Activated T-cell treated with anti-CD3 and anti-CD28 coated beads, Interleukin-2, amount 50 U/mL, for 72 hours (primary cell): ENCODE data around the gene COL4A1. TPM values are rescaled to one million over a fixed set of nuclear protein-coding genes. Genes with fewer than 3 reads are reported as not detected.

ENCODE experiments used
- ATAC-seq, 2 donors: fragments of 150-1000 bp; cut with Tn5 transposase; replicated peaks in 1 of 2; 2 replicates each; pipeline ENCODE4 v1.10.0; 2021; ENCODE audit warnings: moderate library complexity in 2 of 2, mild to moderate bottlenecking in 1 of 2
- DNase-seq, 2 donors: peaks; one replicate each; pipeline ENCODE4 v3.0.0; 2021 to 2022; ENCODE audit warnings: mixed read lengths in 1 of 2
- H3K27ac Mint-ChIP-seq: one replicate; pipeline ENCODE4 v1.8.0; 2022; ENCODE audit warnings: mild to moderate bottlenecking, moderate library complexity, mixed read lengths
- H3K27me3 Mint-ChIP-seq: one replicate; pipeline ENCODE4 v1.8.0; 2022; ENCODE audit warnings: low read depth, mixed read lengths
- H3K36me3 Mint-ChIP-seq, 2 donors: one replicate each; pipeline ENCODE4 v1.8.0; 2022; ENCODE audit warnings: mixed read lengths in 2 of 2, mild to moderate bottlenecking in 1 of 2; ENCODE audit not compliant: insufficient read depth in 2 of 2
- H3K4me1 Mint-ChIP-seq: one replicate; pipeline ENCODE4 v1.8.0; 2022; ENCODE audit warnings: low read depth, mixed read lengths
- H3K4me3 Mint-ChIP-seq, 2 donors: one replicate each; pipeline ENCODE4 v1.8.0; 2022; ENCODE audit warnings: mild to moderate bottlenecking in 2 of 2, mixed read lengths in 2 of 2, moderate library complexity in 2 of 2
- H3K9me3 Mint-ChIP-seq, 2 donors: one replicate each; pipeline ENCODE4 v1.8.0; 2022; ENCODE audit warnings: mixed read lengths in 2 of 2
- total RNA-seq, 2 donors: library from RNA; stranded (reverse); gene quantifications; one replicate each; pipeline ENCODE4 v1.2.3, GENCODE V29; 2022

COL4A1 gene
- total RNA-seq, 2 donors from 2014 or later = 0.19 TPM; not detected in 1

GRCh38 chr13:110242615-110243014, 64.3 kb downstream of the COL4A1 start:
- H3K27ac Mint-ChIP-seq = no peak overlapping the region
- H3K4me1 Mint-ChIP-seq = no peaks in the 10 kb centered on the region
- DNase-seq (no peak), ATAC-seq (no peak)
- no peaks in the 10 kb centered on the region for H3K36me3 Mint-ChIP-seq
- no peaks in the 10 kb centered on the region for H3K9me3 Mint-ChIP-seq
- peaks cover 25% of the 10 kb centered on the region for H3K27me3 Mint-ChIP-seq
- H3K4me3 Mint-ChIP-seq = no peak overlapping the region

- ATAC-seq (no peak), DNase-seq (no peak)
- Mint-ChIP-seq H3K27me3 (peaks cover 26% of the 10 kb centered on the region), H3K36me3 (no peaks in the 10 kb centered on the region), H3K27ac (no peak overlapping the region), H3K4me3 (no peak overlapping the region), H3K9me3 (no peaks in the 10 kb centered on the region), H3K4me1 (no peaks in the 10 kb centered on the region)
These were observed 66.0 kb downstream of the COL4A1 start for GRCh38 chr13:110240943-110241342.

- Mint-ChIP-seq H3K4me3 (no peak overlapping the region), H3K27me3 (peaks cover 26% of the 10 kb centered on the region), H3K4me1 (no peaks in the 10 kb centered on the region), H3K36me3 (no peaks in the 10 kb centered on the region), H3K9me3 (no peaks in the 10 kb centered on the region), H3K27ac (no peak overlapping the region)
- no peak for ATAC-seq
- no peak for DNase-seq
These were observed 66.6 kb downstream of the COL4A1 start for GRCh38 chr13:110240352-110240751.

GRCh38 chr13:110239280-110240125, 67.5 kb downstream of the COL4A1 start:
- H3K27ac Mint-ChIP-seq = no peak overlapping the region
- H3K9me3 Mint-ChIP-seq = no peaks in the 10 kb centered on the region
- no peak overlapping the region for H3K4me3 Mint-ChIP-seq
- DNase-seq = no peak
- H3K36me3 Mint-ChIP-seq = no peaks in the 10 kb centered on the region
- ATAC-seq = no peak
- no peaks in the 10 kb centered on the region for H3K4me1 Mint-ChIP-seq
- H3K27me3 Mint-ChIP-seq = peaks cover 26% of the 10 kb centered on the region

- Mint-ChIP-seq H3K27ac (no peak overlapping the region), H3K27me3 (peaks cover 31% of the 10 kb centered on the region), H3K4me3 (no peak overlapping the region), H3K4me1 (no peaks in the 10 kb centered on the region), H3K36me3 (no peaks in the 10 kb centered on the region), H3K9me3 (no peaks in the 10 kb centered on the region)
- no peak for DNase-seq
- no peak for ATAC-seq
These were observed 68.2 kb downstream of the COL4A1 start for GRCh38 chr13:110238818-110239195.

- H3K9me3 Mint-ChIP-seq = no peaks in the 10 kb centered on the region
- DNase-seq = no peak
- H3K4me1 Mint-ChIP-seq = no peaks in the 10 kb centered on the region
- no peaks in the 10 kb centered on the region for H3K36me3 Mint-ChIP-seq
- ATAC-seq = no peak
- H3K27ac Mint-ChIP-seq = no peak overlapping the region
- no peak overlapping the region for H3K4me3 Mint-ChIP-seq
- H3K27me3 Mint-ChIP-seq = peaks cover 36% of the 10 kb centered on the region
These were observed 68.8 kb downstream of the COL4A1 start for GRCh38 chr13:110237875-110238817.

GRCh38 chr13:110236831-110237261, 70.1 kb downstream of the COL4A1 start:
- Mint-ChIP-seq H3K27ac (no peak overlapping the region), H3K4me3 (no peak overlapping the region), H3K9me3 (no peaks in the 10 kb centered on the region), H3K27me3 (peaks cover 43% of the 10 kb centered on the region), H3K36me3 (no peaks in the 10 kb centered on the region), H3K4me1 (no peaks in the 10 kb centered on the region)
- DNase-seq (no peak), ATAC-seq (no peak)

GRCh38 chr13:110236431-110236830, 70.5 kb downstream of the COL4A1 start:
- Mint-ChIP-seq H3K4me1 (no peaks in the 10 kb centered on the region), H3K9me3 (no peaks in the 10 kb centered on the region), H3K27me3 (peaks cover 48% of the 10 kb centered on the region), H3K36me3 (no peaks in the 10 kb centered on the region), H3K4me3 (no peak overlapping the region), H3K27ac (no peak overlapping the region)
- DNase-seq = no peak
- no peak for ATAC-seq

- Mint-ChIP-seq H3K36me3 (no peaks in the 10 kb centered on the region), H3K27me3 (peaks cover 55% of the 10 kb centered on the region), H3K27ac (no peak overlapping the region), H3K4me1 (no peaks in the 10 kb centered on the region), H3K4me3 (no peak overlapping the region), H3K9me3 (no peaks in the 10 kb centered on the region)
- ATAC-seq (no peak), DNase-seq (no peak)
These were observed 72.4 kb downstream of the COL4A1 start for GRCh38 chr13:110234532-110234931.

- ATAC-seq (no peak), DNase-seq (no peak)
- H3K27ac Mint-ChIP-seq = no peak overlapping the region
- peaks cover 51% of the 10 kb centered on the region for H3K27me3 Mint-ChIP-seq
- H3K4me3 Mint-ChIP-seq = no peak overlapping the region
- H3K4me1 Mint-ChIP-seq = no peaks in the 10 kb centered on the region
- H3K36me3 Mint-ChIP-seq = no peaks in the 10 kb centered on the region
- H3K9me3 Mint-ChIP-seq = no peaks in the 10 kb centered on the region
These were observed 73.0 kb downstream of the COL4A1 start for GRCh38 chr13:110233951-110234280.

- no peak for DNase-seq
- peaks cover 52% of the 10 kb centered on the region for H3K27me3 Mint-ChIP-seq
- no peaks in the 10 kb centered on the region for H3K4me1 Mint-ChIP-seq
- H3K9me3 Mint-ChIP-seq = no peaks in the 10 kb centered on the region
- no peak overlapping the region for H3K4me3 Mint-ChIP-seq
- no peaks in the 10 kb centered on the region for H3K36me3 Mint-ChIP-seq
- no peak for ATAC-seq
- no peak overlapping the region for H3K27ac Mint-ChIP-seq
These were observed 73.6 kb downstream of the COL4A1 start for GRCh38 chr13:110233181-110233950.

GRCh38 chr13:110232756-110233155, 74.2 kb downstream of the COL4A1 start:
- ATAC-seq (no peak), DNase-seq (no peak)
- Mint-ChIP-seq H3K36me3 (no peaks in the 10 kb centered on the region), H3K27ac (no peak overlapping the region), H3K27me3 (peaks cover 47% of the 10 kb centered on the region), H3K4me1 (no peaks in the 10 kb centered on the region), H3K9me3 (no peaks in the 10 kb centered on the region), H3K4me3 (no peak overlapping the region)

- Mint-ChIP-seq H3K27ac (no peak overlapping the region), H3K4me3 (no peak overlapping the region), H3K4me1 (no peaks in the 10 kb centered on the region), H3K9me3 (no peaks in the 10 kb centered on the region), H3K36me3 (no peaks in the 10 kb centered on the region), H3K27me3 (peaks cover 45% of the 10 kb centered on the region)
- DNase-seq = no peak
- no peak for ATAC-seq
These were observed 74.8 kb downstream of the COL4A1 start for GRCh38 chr13:110232142-110232541.
